PC-9 (cell line): ENCODE data around the gene AOAH. TPM values are rescaled to one million over a fixed set of nuclear protein-coding genes. Genes with fewer than 3 reads are reported as not detected.

Source experiments
- BruUV-seq: library from RNA; stranded (reverse); fragments of 400-500 nt; replicated peaks from 2 replicates; lab custom pipeline; 2021; lab: Mats Ljungman, UMichigan
- CTCF ChIA-PET: fragments of 300-600 bp; sonication (Branson Sonifier 250); formaldehyde crosslinking; loops from one replicate; lab custom pipeline; 2022; ENCODE audit warnings: antibody characterized with exemption; lab: Charles Lee
- POLR2A ChIA-PET: fragments of 300-600 bp; sonication (Branson Sonifier 250); formaldehyde crosslinking; loops from one replicate; lab custom pipeline; 2022; ENCODE audit warnings: antibody characterized with exemption; ENCODE audit not compliant: unreplicated experiment; lab: Charles Lee
- DNase-seq, 2 experiments: peaks; one replicate each; pipeline versions ENCODE4 v3.0.0 to v3.0.0-alpha.2; 2015 to 2022; ENCODE audit warnings: mixed read lengths in 1 of 2
- H2AFZ ChIP-seq: fragments of 200-600 bp; sonication (generic); 2 replicates; pipeline ENCODE4 v1.8.1; 2017; ENCODE audit warnings: antibody characterized with exemption
- H3F3A ChIP-seq: fragments of 200-600 bp; sonication (generic); 2 replicates; pipeline ENCODE4 v1.8.1; 2017; ENCODE audit warnings: antibody characterized with exemption, mild to moderate bottlenecking, low read depth; ENCODE audit not compliant: insufficient read depth
- H3K27ac ChIP-seq: fragments of 200-600 bp; sonication (generic); 2 replicates; pipeline ENCODE4 v1.6.1; 2016; ENCODE audit warnings: mixed run types
- H3K27me3 ChIP-seq: fragments of 200-600 bp; sonication (generic); 2 replicates; pipeline ENCODE4 v1.6.1; 2016; ENCODE audit warnings: low read depth, mixed run types; ENCODE audit not compliant: insufficient read depth
- H3K36me3 ChIP-seq: fragments of 200-600 bp; sonication (generic); 2 replicates; pipeline ENCODE4 v1.6.1; 2016; ENCODE audit warnings: low read depth, mixed run types
- H3K4me1 ChIP-seq: fragments of 200-600 bp; sonication (generic); replicated peaks from 2 replicates; pipeline ENCODE4 v1.6.1; 2016; ENCODE audit warnings: mixed run types; ENCODE audit not compliant: insufficient read depth
- H3K4me2 ChIP-seq: fragments of 200-600 bp; sonication (generic); 2 replicates; pipeline ENCODE4 v1.6.1; 2017; ENCODE audit warnings: mixed run types
- H3K4me3 ChIP-seq: fragments of 200-600 bp; sonication (generic); 2 replicates; pipeline ENCODE4 v1.6.1; 2016; ENCODE audit warnings: mixed run types
- H3K79me2 ChIP-seq: fragments of 200-600 bp; sonication (generic); 2 replicates; pipeline ENCODE4 v1.6.1; 2017; ENCODE audit warnings: low read depth, mixed run types
- H3K9me2 ChIP-seq: fragments of 200-600 bp; sonication (generic); 2 replicates; pipeline ENCODE4 v1.8.1; 2017; ENCODE audit warnings: mild to moderate bottlenecking; ENCODE audit not compliant: insufficient read depth
- H3K9me3 ChIP-seq: fragments of 200-600 bp; sonication (generic); 2 replicates; pipeline ENCODE4 v1.8.1; 2016; ENCODE audit warnings: low read depth; ENCODE audit not compliant: insufficient read depth
- H4K20me1 ChIP-seq: fragments of 200-600 bp; sonication (generic); 2 replicates; pipeline ENCODE4 v1.8.1; 2017; ENCODE audit not compliant: insufficient read depth
- CTCF ChIP-seq: fragments of 200-600 bp; sonication (generic); conservative IDR thresholded peaks from 2 replicates; pipeline ENCODE4 v1.6.1; 2017; ENCODE audit warnings: mixed run types, antibody characterized with exemption, mild to moderate bottlenecking, moderate library complexity
- EZH2 ChIP-seq: fragments of 200-600 bp; sonication (generic); IDR thresholded peaks from 2 replicates; pipeline ENCODE4 v1.8.0; 2017; ENCODE audit warnings: antibody characterized with exemption, low read depth
- intact Hi-C: fragments of 100-400 bp; cut with micrococcal nuclease; formaldehyde crosslinking; loops from one replicate; pipeline ENCODE4 v1.10.0; 2022; ENCODE audit not compliant: unreplicated experiment
- total RNA-seq: library from RNA; stranded (reverse); gene quantifications from 2 replicates; pipeline ENCODE4 v1.2.3, GENCODE V29; 2021

AOAH gene
- total RNA-seq, 1 experiment from 2014 or later: not detected

- H3K4me3 ChIP-seq: no peak overlapping the region
- no peaks in the 10 kb centered on the region for H3K36me3 ChIP-seq
- no peaks in the 10 kb centered on the region for H3K9me3 ChIP-seq
- no peaks in the 10 kb centered on the region for H3K9me2 ChIP-seq
- TF ChIP-seq CTCF (no peak), EZH2 (no peak)
- intact Hi-C loops: no loop called here
- peaks cover 3% of the 10 kb centered on the region for H4K20me1 ChIP-seq
- no peak for DNase-seq
- POLR2A ChIA-PET: no interaction called here
- no peak overlapping the region for H3K27ac ChIP-seq
- H2AFZ ChIP-seq: no peak overlapping the region
- no peaks in the 10 kb centered on the region for H3K79me2 ChIP-seq
- H3K4me1 ChIP-seq: no peaks in the 10 kb centered on the region
- no TSS peak for BruUV-seq
- CTCF ChIA-PET: no interaction called here
- peaks cover 99% of the 10 kb centered on the region for H3K27me3 ChIP-seq
- no peaks in the 10 kb centered on the region for H3F3A ChIP-seq
- no peak overlapping the region for H3K4me2 ChIP-seq
Observed at GRCh38 chr7:36629351-36629750, 94.9 kb downstream of the AOAH start.

GRCh38 chr7:36627836-36628235 is 96.5 kb downstream of the AOAH start:
- Histone ChIP-seq H4K20me1 (peaks cover 3% of the 10 kb centered on the region), H2AFZ (no peak overlapping the region), H3K27ac (no peak overlapping the region), H3K36me3 (no peaks in the 10 kb centered on the region), H3K4me2 (no peak overlapping the region), H3K4me3 (no peak overlapping the region), H3K9me2 (no peaks in the 10 kb centered on the region), H3K4me1 (no peaks in the 10 kb centered on the region), H3K79me2 (no peaks in the 10 kb centered on the region), H3K27me3 (peaks cover 99% of the 10 kb centered on the region), H3K9me3 (no peaks in the 10 kb centered on the region), H3F3A (no peaks in the 10 kb centered on the region)
- POLR2A ChIA-PET: no interaction called here
- intact Hi-C loops: no loop called here
- DNase-seq: no peak
- BruUV-seq: no TSS peak
- CTCF ChIA-PET: no interaction called here
- no peak for TF ChIP-seq EZH2

- no TSS peak for BruUV-seq
- H3K4me1 ChIP-seq: no peaks in the 10 kb centered on the region
- H3K4me3 ChIP-seq: no peak overlapping the region
- H3F3A ChIP-seq: no peaks in the 10 kb centered on the region
- H2AFZ ChIP-seq: no peak overlapping the region
- no peaks in the 10 kb centered on the region for H3K36me3 ChIP-seq
- H3K9me3 ChIP-seq: no peaks in the 10 kb centered on the region
- no peak for TF ChIP-seq CTCF
- no peak for TF ChIP-seq EZH2
- H3K79me2 ChIP-seq: no peaks in the 10 kb centered on the region
- H3K27ac ChIP-seq: no peak overlapping the region
- no peak overlapping the region for H3K4me2 ChIP-seq
- CTCF ChIA-PET: no interaction called here
- DNase-seq: no peak
- H3K27me3 ChIP-seq: peaks cover 99% of the 10 kb centered on the region
- no peaks in the 10 kb centered on the region for H3K9me2 ChIP-seq
- intact Hi-C loops: no loop called here
- POLR2A ChIA-PET: no interaction called here
- peaks cover 3% of the 10 kb centered on the region for H4K20me1 ChIP-seq
Observed at GRCh38 chr7:36626111-36626510, 98.2 kb downstream of the AOAH start.

- H3K79me2 ChIP-seq: no peaks in the 10 kb centered on the region
- H3K27ac ChIP-seq: no peak overlapping the region
- no peak overlapping the region for H3K4me2 ChIP-seq
- H3K27me3 ChIP-seq: peaks cover 100% of the 10 kb centered on the region
- CTCF ChIA-PET: no interaction called here
- no TSS peak for BruUV-seq
- no peak overlapping the region for H3K4me3 ChIP-seq
- no peaks in the 10 kb centered on the region for H3K9me2 ChIP-seq
- intact Hi-C loops: no loop called here
- POLR2A ChIA-PET: no interaction called here
- no peaks in the 10 kb centered on the region for H3F3A ChIP-seq
- H4K20me1 ChIP-seq: peaks cover 7% of the 10 kb centered on the region; the same call in 1 of the 2 replicates
- no peak overlapping the region for H2AFZ ChIP-seq
- H3K9me3 ChIP-seq: no peaks in the 10 kb centered on the region
- no peaks in the 10 kb centered on the region for H3K36me3 ChIP-seq
- no peaks in the 10 kb centered on the region for H3K4me1 ChIP-seq
- no peak for DNase-seq
- TF ChIP-seq CTCF (no peak), EZH2 (no peak)
Observed at GRCh38 chr7:36625247-36625646, 99.0 kb downstream of the AOAH start.
